HG02571 (cell line): Measurements from ENCODE around the gene CRBN.

Source experiments
- ATAC-seq: cut with Tn5 transposase; IDR thresholded peaks from one replicate; pipeline ENCODE4 v1.9.1; 2021; ENCODE audit warnings: mild to moderate bottlenecking, moderate library complexity; ENCODE audit not compliant: unreplicated experiment

Gene CRBN

DNA sequence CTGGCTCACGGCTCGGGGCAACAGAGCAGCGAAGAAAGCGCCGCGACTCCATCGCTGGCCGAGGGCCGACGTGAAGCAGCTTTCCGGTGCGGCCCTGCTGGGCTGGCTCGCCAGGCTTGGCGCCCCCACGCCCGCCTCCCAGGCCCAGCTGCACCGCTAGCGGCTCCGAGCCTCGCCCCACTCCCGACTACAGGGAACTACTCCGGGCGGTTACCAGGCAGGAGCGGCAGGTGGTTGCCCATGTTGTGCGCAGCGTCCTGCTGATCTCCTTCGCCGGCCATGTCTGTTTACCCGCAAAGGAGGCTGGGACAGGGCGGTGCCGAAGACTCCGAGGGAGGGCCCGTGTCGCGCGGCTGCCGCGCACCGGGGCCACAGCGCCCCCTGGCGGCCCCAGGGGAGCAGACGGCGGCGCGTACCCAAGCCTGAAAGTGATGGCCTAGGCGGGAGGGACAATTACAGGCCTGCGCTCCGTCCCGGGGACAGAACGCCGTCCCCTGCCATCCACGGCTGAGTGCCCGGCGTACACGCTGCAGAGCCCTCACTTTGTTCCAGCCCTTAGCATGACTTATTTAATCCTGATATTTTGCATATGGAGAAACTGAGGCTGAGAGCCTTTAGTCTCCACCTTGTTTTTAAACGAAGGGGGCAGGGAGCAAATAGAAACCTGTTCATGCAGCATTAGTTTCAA is at the start of gene CRBN:
CRBN (minus strand) TSS at position 285 of the 688 bp plus-strand sequence; CDS start at position 281, 4 bp downstream.
- ATAC-seq: peak; percentile 99

DNA sequence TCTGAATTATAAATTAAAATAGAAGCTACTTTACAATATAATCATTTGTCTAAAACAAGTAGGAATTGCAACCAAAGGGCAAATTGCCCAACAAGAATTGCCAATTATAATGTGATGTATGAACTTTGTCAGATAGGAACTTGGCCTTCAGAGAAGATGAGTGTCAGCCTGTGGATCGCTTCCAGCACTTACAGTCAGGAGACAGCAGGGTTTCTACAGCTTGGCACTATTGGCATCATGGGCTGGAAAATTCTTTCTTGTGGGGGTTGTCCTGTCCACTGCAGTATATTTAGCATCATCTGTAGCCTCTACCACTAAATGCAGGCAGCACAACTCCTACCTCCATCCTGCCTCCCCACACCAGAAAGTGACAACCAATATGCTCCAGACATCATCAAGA is 48.1 kb upstream of the CRBN start:
- ATAC-seq: no peak

GRCh38 chr3:3221528-3221927 is 42.0 kb upstream of the CRBN start:
- ATAC-seq: no peak

GRCh38 chr3:3216401-3216800 is 36.9 kb upstream of the CRBN start:
- no peak for ATAC-seq

GRCh38 chr3:3212781-3213440 is 33.4 kb upstream of the CRBN start:
- no peak for ATAC-seq

GRCh38 chr3:3209714-3210113 is 30.2 kb upstream of the CRBN start:
- no peak for ATAC-seq

DNA sequence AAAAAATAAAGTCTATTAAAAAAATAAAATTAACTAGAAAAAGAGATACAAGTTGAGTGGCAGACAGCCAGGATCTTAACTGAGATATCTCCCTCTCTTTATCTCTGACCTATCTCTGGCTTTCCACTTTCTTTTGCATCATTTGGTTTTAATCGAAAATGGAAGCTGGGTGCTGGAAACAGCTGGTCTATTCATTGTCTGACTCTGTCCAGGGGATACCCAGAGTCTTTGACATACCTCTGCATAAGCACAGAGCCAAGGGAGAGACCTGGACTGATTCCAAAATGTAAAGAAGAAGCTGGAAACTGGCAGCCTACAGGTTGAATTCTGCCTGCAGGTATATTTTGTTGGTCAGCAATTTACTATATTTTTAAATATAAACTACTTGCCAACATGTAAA is 29.6 kb upstream of the CRBN start:
- no peak for ATAC-seq

GRCh38 chr3:3201611-3202010 is 22.1 kb upstream of the CRBN start:
- ATAC-seq: peak; percentile 90

DNA sequence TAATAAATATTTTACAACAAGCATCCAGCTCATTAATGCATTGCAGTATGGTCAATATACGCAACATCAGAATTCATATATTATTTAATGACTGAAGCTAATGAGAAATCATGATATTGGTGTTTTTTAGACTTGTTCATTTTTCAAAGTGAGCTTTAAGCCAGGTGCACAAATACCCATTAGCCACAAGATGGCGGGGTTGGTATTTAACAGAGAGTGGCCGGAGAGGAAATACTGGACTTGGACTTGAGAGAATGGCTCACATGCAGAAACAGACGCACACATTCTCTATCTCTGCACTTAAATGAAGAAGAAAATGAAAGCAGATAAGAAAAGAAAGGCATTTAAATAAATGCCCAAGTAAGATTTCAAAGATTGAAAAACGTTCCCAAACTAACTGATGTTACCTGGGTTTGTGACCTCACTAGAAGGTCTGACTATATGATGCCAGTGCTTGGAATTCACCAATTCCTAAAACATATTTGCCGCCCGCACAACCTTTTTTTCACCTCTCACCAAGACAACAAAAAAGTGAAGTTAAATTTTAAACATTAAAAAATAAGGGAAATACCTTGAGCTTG is 21.2 kb upstream of the CRBN start:
- peak; percentile 75 for ATAC-seq

- no peak for ATAC-seq
Measured at GRCh38 chr3:3199306-3199705, 19.8 kb upstream of the CRBN start.

GRCh38 chr3:3196148-3196861 is 16.8 kb upstream of the CRBN start:
- ATAC-seq: no peak

DNA sequence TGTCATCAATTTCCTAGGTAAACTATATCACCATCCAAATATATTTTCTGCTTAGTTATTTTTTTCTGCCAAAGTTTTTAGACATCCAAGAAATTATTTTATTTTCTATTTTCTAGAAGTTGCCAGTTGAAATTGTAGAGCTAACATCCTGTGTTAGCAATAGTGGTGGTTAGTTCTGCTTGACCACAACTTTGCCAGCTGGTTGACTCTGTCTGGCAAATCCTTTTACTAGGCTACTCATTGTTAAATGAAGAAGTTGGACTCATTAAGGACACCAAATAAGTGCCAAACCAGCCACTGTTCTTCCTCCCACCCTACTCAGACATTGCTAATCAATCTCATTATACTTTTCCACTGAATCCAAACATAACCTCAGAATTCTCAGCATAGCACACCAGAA is 15.4 kb upstream of the CRBN start:
- no peak for ATAC-seq

DNA sequence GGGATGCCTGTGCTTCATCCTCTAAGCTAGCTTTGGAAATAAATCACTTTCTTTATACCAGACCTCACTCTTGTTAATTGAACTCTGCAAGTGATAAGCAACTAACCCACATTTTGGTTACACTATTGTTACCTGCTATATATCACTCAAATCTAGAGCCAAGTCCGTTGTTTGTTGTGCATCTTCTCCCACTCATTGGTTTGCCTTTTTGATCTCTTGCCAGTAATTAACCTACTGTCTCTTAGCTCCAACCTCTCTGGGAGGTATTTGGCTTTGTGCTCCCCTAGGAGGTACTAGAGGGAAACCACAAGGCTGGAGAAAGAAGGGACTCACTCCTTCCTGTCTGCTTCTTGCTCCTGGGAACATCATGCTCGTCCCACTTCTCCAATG is 12.8 kb upstream of the CRBN start:
- ATAC-seq: no peak

GRCh38 chr3:3191675-3192285 is 12.3 kb upstream of the CRBN start:
- ATAC-seq: no peak

- ATAC-seq: no peak
Measured at GRCh38 chr3:3189961-3190360, 10.5 kb upstream of the CRBN start.

- no peak for ATAC-seq
Measured at GRCh38 chr3:3189102-3189727, 9.7 kb upstream of the CRBN start.

- ATAC-seq: no peak
Measured at GRCh38 chr3:3184876-3185275, 5.4 kb upstream of the CRBN start.

- no peak for ATAC-seq
Measured at GRCh38 chr3:3180456-3180855, 965 bp upstream of the CRBN start.

GRCh38 chr3:3178498-3179328 is 778 bp downstream of the CRBN start:
- ATAC-seq: peak; percentile 1
